Glomerular endothelial cell (primary cell): ENCODE data around the gene LRRIQ4. TPM values are rescaled to one million over a fixed set of nuclear protein-coding genes. Genes with fewer than 3 reads are reported as not detected.

Experiments
- DNase-seq: peaks from one replicate; pipeline ENCODE4 v3.0.0-alpha.2; 2011; ENCODE audit warnings: low read depth, low spot score; ENCODE audit errors: extremely low read depth
- total RNA-seq: library from RNA; depleted of rRNA; stranded (reverse); fragments of >200 nt; gene quantifications from 2 replicates; pipeline ENCODE4 v1.2.3, GENCODE V29; 2015

The LRRIQ4 gene
- total RNA-seq, 1 donor from 2014 or later, result not detected

GRCh38 chr3:169804681-169805080 lies 8.0 kb upstream of the LRRIQ4 start:
- DNase-seq, result no peak

GRCh38 chr3:169809230-169809795 lies 3.4 kb upstream of the LRRIQ4 start:
- no peak for DNase-seq

- no peak for DNase-seq
These were observed 889 bp upstream of the LRRIQ4 start for GRCh38 chr3:169811631-169812331.

GRCh38 chr3:169813278-169813677 lies 608 bp downstream of the LRRIQ4 start:
- DNase-seq, result no peak

GRCh38 chr3:169813757-169814517 lies 1.3 kb downstream of the LRRIQ4 start:
- no peak for DNase-seq

GRCh38 chr3:169815590-169816150 lies 3.0 kb downstream of the LRRIQ4 start:
- DNase-seq, result no peak

- no peak for DNase-seq
These were observed 5.6 kb downstream of the LRRIQ4 start for GRCh38 chr3:169818316-169818715.

GRCh38 chr3:169822091-169822490 lies 9.4 kb downstream of the LRRIQ4 start:
- no peak for DNase-seq

- no peak for DNase-seq
These were observed 9.9 kb downstream of the LRRIQ4 start for GRCh38 chr3:169822540-169822939.

GRCh38 chr3:169822983-169823382 lies 10.3 kb downstream of the LRRIQ4 start:
- no peak for DNase-seq

- no peak for DNase-seq
These were observed 12.6 kb downstream of the LRRIQ4 start for GRCh38 chr3:169825316-169825715.

- DNase-seq, result no peak
These were observed 15.0 kb downstream of the LRRIQ4 start for GRCh38 chr3:169827712-169828111.

- no peak for DNase-seq
These were observed 22.9 kb downstream of the LRRIQ4 start for GRCh38 chr3:169835533-169835932.

- DNase-seq, result no peak
These were observed 23.6 kb downstream of the LRRIQ4 start for GRCh38 chr3:169836078-169836941.

- DNase-seq, result no peak
These were observed 24.2 kb downstream of the LRRIQ4 start for GRCh38 chr3:169836942-169837275.

- no peak for DNase-seq
These were observed 25.9 kb downstream of the LRRIQ4 start for GRCh38 chr3:169838511-169839030.

- DNase-seq, result no peak
These were observed 28.5 kb downstream of the LRRIQ4 start for GRCh38 chr3:169841171-169841570.

GRCh38 chr3:169842960-169843359 lies 30.3 kb downstream of the LRRIQ4 start:
- DNase-seq, result no peak

GRCh38 chr3:169846458-169847193 lies 34.0 kb downstream of the LRRIQ4 start:
- DNase-seq, result no peak

GRCh38 chr3:169847896-169848295 lies 35.2 kb downstream of the LRRIQ4 start:
- no peak for DNase-seq
